Measurements from ENCODE around the gene ATXN1. TPM values are rescaled to one million over a fixed set of nuclear protein-coding genes. Genes with fewer than 3 reads are reported as not detected.

Gene ATXN1
- total RNA-seq, 1 donor from 2014 or later, result 71.2 TPM

DNA sequence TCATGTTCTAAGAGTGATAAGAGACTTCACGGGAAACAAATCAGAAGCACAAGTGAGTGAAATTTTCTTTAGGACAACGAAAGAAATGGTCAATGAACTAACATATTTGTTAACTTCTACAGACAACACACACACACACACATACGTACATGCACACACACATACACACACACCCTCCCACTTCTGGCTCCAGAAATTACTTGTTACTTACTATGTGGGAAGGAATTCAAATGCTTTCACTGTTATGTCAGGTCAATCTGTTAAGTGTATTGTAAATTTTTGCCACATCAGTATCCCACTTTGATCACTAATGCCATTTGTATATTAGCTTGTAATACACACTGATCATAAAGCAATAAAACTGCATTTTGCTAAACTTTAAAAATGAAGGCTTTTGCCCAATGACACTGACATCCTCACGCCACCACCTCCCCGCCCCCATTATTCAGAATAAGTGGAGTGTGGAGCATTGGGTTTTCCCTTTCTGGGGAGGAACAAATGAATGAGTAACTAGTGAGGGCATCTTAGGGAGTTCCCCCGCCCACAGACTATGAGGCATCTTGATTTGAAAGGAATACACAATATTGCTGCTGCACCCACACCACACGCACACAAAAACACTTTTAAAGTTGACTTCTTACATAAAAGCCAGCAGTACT is 76.2 kb downstream of the ATXN1 start:
- Histone ChIP-seq H3K27me3 (no peaks in the 10 kb centered on the region), H3K4me1 (peaks cover 12% of the 10 kb centered on the region), H3K36me3 (no peaks in the 10 kb centered on the region), H3K9me3 (no peaks in the 10 kb centered on the region), H3K27ac (no peak overlapping the region), H3K4me3 (no peak overlapping the region)
- TF ChIP-seq, protein P1, sequence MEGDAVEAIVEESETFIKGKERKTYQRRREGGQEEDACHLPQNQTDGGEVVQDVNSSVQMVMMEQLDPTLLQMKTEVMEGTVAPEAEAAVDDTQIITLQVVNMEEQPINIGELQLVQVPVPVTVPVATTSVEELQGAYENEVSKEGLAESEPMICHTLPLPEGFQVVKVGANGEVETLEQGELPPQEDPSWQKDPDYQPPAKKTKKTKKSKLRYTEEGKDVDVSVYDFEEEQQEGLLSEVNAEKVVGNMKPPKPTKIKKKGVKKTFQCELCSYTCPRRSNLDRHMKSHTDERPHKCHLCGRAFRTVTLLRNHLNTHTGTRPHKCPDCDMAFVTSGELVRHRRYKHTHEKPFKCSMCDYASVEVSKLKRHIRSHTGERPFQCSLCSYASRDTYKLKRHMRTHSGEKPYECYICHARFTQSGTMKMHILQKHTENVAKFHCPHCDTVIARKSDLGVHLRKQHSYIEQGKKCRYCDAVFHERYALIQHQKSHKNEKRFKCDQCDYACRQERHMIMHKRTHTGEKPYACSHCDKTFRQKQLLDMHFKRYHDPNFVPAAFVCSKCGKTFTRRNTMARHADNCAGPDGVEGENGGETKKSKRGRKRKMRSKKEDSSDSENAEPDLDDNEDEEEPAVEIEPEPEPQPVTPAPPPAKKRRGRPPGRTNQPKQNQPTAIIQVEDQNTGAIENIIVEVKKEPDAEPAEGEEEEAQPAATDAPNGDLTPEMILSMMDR (IDR thresholded peaks at IDR 0.05), result no peak
- DNase-seq (no peak), ATAC-seq (peak; percentile 37)
- intact Hi-C loops (cut with DNase I), result no loop called here

DNA sequence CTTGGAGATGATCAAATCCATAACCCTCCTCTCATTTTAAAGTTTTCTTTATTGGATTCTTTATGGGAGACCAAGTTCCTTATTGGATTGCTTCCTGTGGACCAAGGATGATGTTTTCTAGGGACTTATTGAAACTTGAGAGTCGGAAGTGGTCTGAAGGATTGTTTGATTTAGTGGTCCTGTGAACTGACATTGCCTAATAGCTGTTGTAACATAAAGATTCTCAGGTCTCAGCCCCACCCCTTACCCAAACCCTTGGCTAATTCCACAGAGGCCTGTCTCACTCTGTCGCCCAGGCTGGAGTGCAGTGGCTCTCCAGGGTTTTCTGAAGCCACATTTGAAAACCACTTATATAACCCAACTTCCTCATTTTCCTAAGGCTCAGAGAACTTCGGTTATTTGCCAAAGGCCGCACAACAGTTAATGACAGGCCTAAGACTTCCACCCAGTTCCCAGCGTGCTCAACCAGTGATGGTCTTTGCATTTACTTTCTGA is 77.0 kb downstream of the ATXN1 start:
- intact Hi-C loops (cut with DNase I), result no loop called here
- H3K9me3 ChIP-seq, result no peaks in the 10 kb centered on the region
- H3K4me3 ChIP-seq, result no peak overlapping the region
- no peaks in the 10 kb centered on the region for H3K36me3 ChIP-seq
- H3K27ac ChIP-seq, result peak overlapping the region; percentile 19
- H3K27me3 ChIP-seq, result no peaks in the 10 kb centered on the region
- DNase-seq (peak; percentile 71), ATAC-seq (peak; percentile 87)
- TF ChIP-seq, protein P1 (IDR thresholded peaks at IDR 0.05), result no peak
- H3K4me1 ChIP-seq, result peaks cover 12% of the 10 kb centered on the region

DNA sequence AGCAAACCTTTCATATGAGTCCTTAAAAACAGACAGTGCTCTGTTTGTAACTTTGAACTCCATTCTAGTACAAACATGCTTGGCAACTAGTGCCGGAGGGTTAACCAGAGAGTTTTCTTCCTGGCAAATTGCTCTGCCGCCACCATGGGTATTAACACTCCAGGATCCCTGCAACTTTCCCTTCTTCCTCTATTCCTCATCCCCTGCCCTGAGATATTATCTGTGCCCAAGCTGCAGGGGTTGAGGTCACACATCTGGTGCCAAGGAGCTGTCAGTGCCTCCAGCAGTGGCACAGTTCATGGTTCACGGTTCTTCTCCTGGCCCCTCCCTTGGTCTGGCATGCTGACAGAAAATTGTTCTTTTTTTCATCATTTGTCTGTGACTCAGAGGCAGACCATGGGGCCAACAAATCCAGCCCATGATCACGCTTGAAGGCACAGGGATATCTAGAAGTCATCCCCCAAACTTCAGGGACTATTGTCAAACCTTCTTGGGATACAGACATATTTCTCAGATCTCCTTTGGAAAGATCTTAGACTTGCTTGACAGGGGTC is 77.5 kb downstream of the ATXN1 start:
- no peaks in the 10 kb centered on the region for H3K9me3 ChIP-seq
- H3K4me3 ChIP-seq, result no peak overlapping the region
- TF ChIP-seq, protein P1 (IDR thresholded peaks at IDR 0.05), result no peak
- H3K27ac ChIP-seq, result peak overlapping the region; percentile 19
- no peaks in the 10 kb centered on the region for H3K27me3 ChIP-seq
- intact Hi-C loops (cut with DNase I), result no loop called here
- DNase-seq (no peak), ATAC-seq (peak; percentile 69)
- peaks cover 12% of the 10 kb centered on the region for H3K4me1 ChIP-seq
- H3K36me3 ChIP-seq, result no peaks in the 10 kb centered on the region

DNA sequence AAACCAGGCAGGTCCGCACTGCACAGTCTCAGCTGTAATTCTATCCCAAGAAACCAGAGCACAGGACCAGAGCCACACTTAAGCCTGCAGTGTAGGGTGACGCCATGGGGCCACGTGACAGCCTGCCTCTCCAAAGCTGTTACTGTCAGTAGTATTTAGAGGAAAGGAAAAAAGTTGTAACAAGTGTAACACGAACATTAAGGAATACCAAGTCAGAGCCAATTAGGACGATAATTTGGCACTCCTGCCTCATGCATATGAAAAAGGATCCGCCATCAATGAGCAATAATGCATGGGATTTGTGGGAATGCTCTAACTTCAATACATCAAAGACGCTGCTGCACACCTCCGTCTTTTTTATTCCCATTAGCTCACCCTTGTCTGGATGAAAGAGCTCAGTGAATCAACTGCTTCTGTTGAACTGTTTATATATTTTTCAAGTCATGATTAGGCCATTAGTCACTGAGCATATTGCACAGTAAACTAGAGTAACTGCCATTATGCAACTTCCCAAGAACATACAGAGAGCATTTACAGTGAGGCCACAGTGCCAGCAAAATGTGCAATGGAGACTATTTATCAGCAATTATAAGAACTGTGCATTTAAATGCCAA is 79.9 kb downstream of the ATXN1 start:
- H3K27ac ChIP-seq, result peak overlapping the region; percentile 14
- no peaks in the 10 kb centered on the region for H3K36me3 ChIP-seq
- peaks cover 20% of the 10 kb centered on the region for H3K4me1 ChIP-seq
- DNase-seq, result no peak
- H3K27me3 ChIP-seq, result no peaks in the 10 kb centered on the region
- intact Hi-C loops (cut with DNase I), result no loop called here
- ATAC-seq, result peak; percentile 64
- no peaks in the 10 kb centered on the region for H3K9me3 ChIP-seq
- TF ChIP-seq, protein P1 (IDR thresholded peaks at IDR 0.05), result no peak
- H3K4me3 ChIP-seq, result no peak overlapping the region

DNA sequence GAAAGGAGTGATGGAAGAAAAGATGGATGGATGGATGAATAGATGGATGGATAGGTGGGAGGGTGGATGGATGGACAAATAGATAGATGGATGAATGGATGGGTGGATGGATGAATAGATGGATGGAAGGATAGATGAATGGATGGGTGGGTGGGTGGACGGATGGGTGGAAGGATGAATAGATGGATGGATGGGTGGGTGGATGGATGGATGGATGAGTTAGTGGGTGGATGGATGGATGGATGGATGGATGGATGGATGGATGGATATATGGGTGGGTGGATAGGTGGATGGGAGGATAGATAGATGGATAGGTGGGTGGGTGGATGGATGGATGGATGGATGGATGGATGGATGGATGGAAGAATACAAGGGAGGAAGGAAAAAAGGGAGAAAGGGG is 82.2 kb downstream of the ATXN1 start:
- intact Hi-C loops (cut with DNase I), result no loop called here
- Histone ChIP-seq H3K27me3 (no peaks in the 10 kb centered on the region), H3K27ac (no peak overlapping the region)

More for the DNA sequence above, 82.2 kb downstream of the ATXN1 start:
- Histone ChIP-seq H3K4me1 (peaks cover 29% of the 10 kb centered on the region), H3K9me3 (no peaks in the 10 kb centered on the region), H3K4me3 (no peak overlapping the region), H3K36me3 (no peaks in the 10 kb centered on the region)
- ATAC-seq, result no peak
- TF ChIP-seq, protein P1 (IDR thresholded peaks at IDR 0.05), result no peak
- DNase-seq, result no peak

Data from upper lobe of right lung (tissue), 1 donor.